Activated naive CD4-positive, alpha-beta T cell treated with anti-CD3 and anti-CD28 coated beads, Interleukin-2, amount 50 U/mL, for 24 hours (primary cell): Measurements from ENCODE around the gene LRMDA.
"Not testable (repeated sequence)": the region's sequence is repeated elsewhere in the genome, so short reads cannot be mapped to it uniquely, and the experiment has no call there.

Source experiments
- H3K27ac Mint-ChIP-seq: one replicate; pipeline ENCODE4 v1.8.0; 2021; ENCODE audit warnings: mild to moderate bottlenecking, mixed read lengths
- H3K27me3 Mint-ChIP-seq: one replicate; pipeline ENCODE4 v1.8.0; 2021; ENCODE audit warnings: mixed read lengths
- H3K36me3 Mint-ChIP-seq: one replicate; pipeline ENCODE4 v1.8.0; 2021; ENCODE audit warnings: mixed read lengths
- H3K4me1 Mint-ChIP-seq: one replicate; pipeline ENCODE4 v1.8.0; 2021; ENCODE audit warnings: mixed read lengths
- H3K4me3 Mint-ChIP-seq: one replicate; pipeline ENCODE4 v1.8.0; 2021; ENCODE audit warnings: mild to moderate bottlenecking, mixed read lengths
- H3K9me3 Mint-ChIP-seq: one replicate; pipeline ENCODE4 v1.8.0; 2021; ENCODE audit warnings: mixed read lengths

LRMDA gene

GRCh38 chr10:76560338-76560737, 1128.9 kb downstream of the LRMDA start:
- Mint-ChIP-seq H3K27me3 (peaks cover 2% of the 10 kb centered on the region), H3K9me3 (peaks cover 5% of the 10 kb centered on the region), H3K27ac (no peak overlapping the region), H3K4me3 (no peak overlapping the region), H3K36me3 (peaks cover 1% of the 10 kb centered on the region), H3K4me1 (no peaks in the 10 kb centered on the region)

DNA sequence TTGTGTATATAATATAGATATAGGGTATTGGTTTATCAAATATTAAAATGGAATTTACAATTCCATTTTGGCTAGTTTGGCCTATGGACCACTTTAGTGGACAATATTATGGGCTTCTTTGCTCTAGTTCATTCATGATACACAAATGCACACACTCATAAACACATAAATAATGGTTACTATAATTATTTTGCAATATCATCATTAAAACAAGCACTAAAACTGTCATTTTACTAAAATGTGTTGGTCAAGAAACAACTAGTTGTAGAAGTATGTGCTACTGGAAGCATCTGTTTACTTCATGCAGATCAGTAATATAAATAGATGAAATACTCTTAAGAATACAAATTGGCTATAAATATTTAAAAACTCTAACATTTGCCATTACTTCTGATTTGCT, 1131.9 kb downstream of the LRMDA start:
- H3K36me3 Mint-ChIP-seq, result peaks cover 1% of the 10 kb centered on the region
- H3K4me1 Mint-ChIP-seq, result no peaks in the 10 kb centered on the region
- no peak overlapping the region for H3K27ac Mint-ChIP-seq
- H3K27me3 Mint-ChIP-seq, result no peaks in the 10 kb centered on the region
- peaks cover 11% of the 10 kb centered on the region for H3K9me3 Mint-ChIP-seq
- H3K4me3 Mint-ChIP-seq, result no peak overlapping the region

GRCh38 chr10:76572021-76572420, 1140.6 kb downstream of the LRMDA start:
- Mint-ChIP-seq H3K4me3 (no peak overlapping the region), H3K9me3 (peaks cover 6% of the 10 kb centered on the region)

DNA sequence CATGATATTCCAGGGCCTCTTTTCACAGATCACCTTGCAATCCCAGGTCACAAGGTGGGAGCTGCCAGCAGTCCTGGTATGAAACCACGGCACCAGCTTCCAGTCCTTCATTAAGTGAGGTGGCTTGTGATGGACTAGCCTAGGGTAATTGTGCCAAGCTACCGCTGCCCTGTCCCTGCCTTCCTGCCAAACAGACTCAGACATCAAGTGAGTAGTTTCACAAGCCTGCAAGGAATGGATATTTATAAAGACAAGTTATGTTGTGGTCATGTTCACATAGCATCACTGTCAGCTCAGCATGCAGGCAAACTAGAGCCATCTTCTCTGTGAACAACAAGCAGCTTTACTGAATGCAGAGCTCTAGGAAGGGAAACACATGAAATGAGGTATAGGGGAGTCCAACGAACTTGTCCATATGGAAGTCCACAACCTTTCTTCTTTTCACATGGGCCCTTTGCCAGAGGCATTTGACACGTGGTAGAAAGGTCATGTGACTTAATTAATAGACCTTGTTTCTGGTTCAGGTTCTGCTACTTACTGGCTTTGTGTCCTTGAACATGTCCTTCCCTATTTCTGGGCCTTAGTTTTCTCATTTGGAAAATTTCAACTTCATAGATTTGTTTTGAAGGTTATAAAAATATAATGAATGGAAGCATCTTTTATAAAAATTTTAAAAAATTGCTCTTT, 1145.0 kb downstream of the LRMDA start:
- H3K4me1 Mint-ChIP-seq, result no peaks in the 10 kb centered on the region
- H3K9me3 Mint-ChIP-seq, result no peaks in the 10 kb centered on the region
- peaks cover 2% of the 10 kb centered on the region for H3K27me3 Mint-ChIP-seq
- H3K4me3 Mint-ChIP-seq, result no peak overlapping the region
- no peak overlapping the region for H3K27ac Mint-ChIP-seq
- H3K36me3 Mint-ChIP-seq, result no peaks in the 10 kb centered on the region

More at GRCh38 chr10:76572021-76572420, 1140.6 kb downstream of the LRMDA start:
- Mint-ChIP-seq H3K4me1 (no peaks in the 10 kb centered on the region), H3K27ac (no peak overlapping the region), H3K36me3 (no peaks in the 10 kb centered on the region), H3K27me3 (peaks cover 2% of the 10 kb centered on the region)

- Mint-ChIP-seq H3K4me3 (no peak overlapping the region), H3K27ac (no peak overlapping the region), H3K36me3 (no peaks in the 10 kb centered on the region), H3K9me3 (no peaks in the 10 kb centered on the region), H3K4me1 (no peaks in the 10 kb centered on the region), H3K27me3 (no peaks in the 10 kb centered on the region)
These were observed 1146.0 kb downstream of the LRMDA start for GRCh38 chr10:76577455-76577854.

GRCh38 chr10:76581506-76582256, 1150.3 kb downstream of the LRMDA start:
- no peak overlapping the region for H3K4me3 Mint-ChIP-seq
- no peaks in the 10 kb centered on the region for H3K36me3 Mint-ChIP-seq
- H3K27me3 Mint-ChIP-seq, result no peaks in the 10 kb centered on the region
- H3K4me1 Mint-ChIP-seq, result no peaks in the 10 kb centered on the region
- peaks cover 4% of the 10 kb centered on the region for H3K9me3 Mint-ChIP-seq
- no peak overlapping the region for H3K27ac Mint-ChIP-seq

- Mint-ChIP-seq H3K27ac (no peak overlapping the region), H3K4me1 (no peaks in the 10 kb centered on the region), H3K4me3 (no peak overlapping the region), H3K36me3 (no peaks in the 10 kb centered on the region), H3K27me3 (no peaks in the 10 kb centered on the region), H3K9me3 (peaks cover 4% of the 10 kb centered on the region)
These were observed 1151.1 kb downstream of the LRMDA start for GRCh38 chr10:76582531-76582930.

DNA sequence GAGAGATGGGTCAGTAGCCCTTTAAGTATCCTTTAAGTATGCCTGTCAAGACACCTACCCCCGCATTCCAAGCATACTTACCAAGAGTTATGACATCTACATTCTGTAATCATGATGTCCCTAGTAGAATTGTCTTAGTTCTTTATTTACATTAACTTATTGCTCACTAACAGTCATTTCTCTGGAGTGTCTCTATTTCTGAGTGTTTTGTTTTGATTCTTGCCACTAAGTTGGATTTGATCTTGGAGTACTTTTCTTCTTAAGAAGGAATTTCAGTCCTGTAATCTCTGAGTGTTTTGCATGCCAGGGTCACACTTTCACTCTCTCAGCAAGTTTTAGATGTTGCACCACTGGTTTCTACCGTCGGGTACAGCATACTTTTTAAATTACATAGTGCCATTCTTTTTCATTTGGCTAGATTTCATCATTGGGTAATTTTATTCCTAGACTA, 1152.3 kb downstream of the LRMDA start:
- H3K4me3 Mint-ChIP-seq, result no peak overlapping the region
- peaks cover 4% of the 10 kb centered on the region for H3K9me3 Mint-ChIP-seq

DNA sequence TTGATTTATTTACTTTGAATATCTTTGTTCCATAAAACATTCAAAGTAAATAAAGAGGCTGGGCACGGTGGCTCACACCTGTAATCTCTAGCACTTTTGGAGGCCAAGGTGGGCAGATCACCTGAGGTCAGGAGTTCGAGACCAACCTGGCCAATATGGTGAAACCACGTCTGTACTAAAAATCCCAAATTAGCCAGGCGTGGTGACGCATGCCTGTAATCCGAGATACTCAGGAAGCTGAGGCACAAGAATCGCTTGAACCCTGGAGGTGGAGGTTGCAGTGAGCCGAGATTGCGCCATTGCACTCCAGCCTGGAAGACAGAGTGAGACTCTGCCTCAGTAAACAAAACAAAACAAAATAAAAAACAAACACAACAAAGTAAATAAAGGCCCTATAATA, 1153.0 kb downstream of the LRMDA start:
- H3K4me1 Mint-ChIP-seq, H3K4me3 Mint-ChIP-seq, H3K27me3 Mint-ChIP-seq, H3K36me3 Mint-ChIP-seq, H3K27ac Mint-ChIP-seq, H3K9me3 Mint-ChIP-seq: not testable (repeated sequence)

More for the DNA sequence above, 1152.3 kb downstream of the LRMDA start:
- no peaks in the 10 kb centered on the region for H3K4me1 Mint-ChIP-seq
- no peaks in the 10 kb centered on the region for H3K27me3 Mint-ChIP-seq
- no peak overlapping the region for H3K27ac Mint-ChIP-seq
- no peaks in the 10 kb centered on the region for H3K36me3 Mint-ChIP-seq
